Testis (tissue), 3 donors: ENCODE results near the gene GPC6. TPM values are rescaled to one million over a fixed set of nuclear protein-coding genes. Genes with fewer than 3 reads are reported as not detected.
"Not testable (repeated sequence)": the region's sequence is repeated elsewhere in the genome, so short reads cannot be mapped to it uniquely, and the experiment has no call there.

Experiments
- DNase-seq: peaks from one replicate; pipeline ENCODE4 v3.0.0-alpha.2; 2019
- H3K27ac ChIP-seq, 2 donors: fragments of 200-600 bp; sonication (generic); one replicate each; pipeline ENCODE4 v1.5.1; 2019
- H3K27me3 ChIP-seq: fragments of 200-600 bp; sonication (generic); one replicate; pipeline ENCODE4 v1.5.1; 2019
- H3K36me3 ChIP-seq: fragments of 200-600 bp; sonication (generic); one replicate; pipeline ENCODE4 v1.5.1; 2017; ENCODE audit warnings: low read depth; ENCODE audit errors: missing control alignments
- H3K4me1 ChIP-seq: fragments of 200-600 bp; sonication (generic); one replicate; pipeline ENCODE4 v1.5.1; 2019
- H3K4me3 ChIP-seq, 2 donors: fragments of 200-600 bp; sonication (generic); one replicate each; pipeline ENCODE4 v1.5.1; 2017 to 2019
- H3K9me3 ChIP-seq: fragments of 200-600 bp; sonication (generic); one replicate; pipeline ENCODE4 v1.5.1; 2017
- CTCF ChIP-seq, 3 experiments: fragments of 450-650 bp in 2 of 3; fragments of 200-600 bp in 1 of 3; sonication (generic) in 1 of 3; IDR thresholded peaks; one replicate each; pipeline ENCODE4 v1.5.1; 2016 to 2019; ENCODE audit warnings: antibody characterized with exemption in 3 of 3, mild to moderate bottlenecking in 2 of 3, moderate library complexity in 1 of 3
- POLR2A ChIP-seq: fragments of 450-650 bp; IDR thresholded peaks from one replicate; pipeline ENCODE4 v1.6.1; 2017; ENCODE audit warnings: antibody characterized with exemption, mild to moderate bottlenecking, moderate library complexity
- WGBS, 2 donors: methylation state at CpG; one replicate each; pipeline ENCODE4 v1.1.5; 2018; 5-methylcytosine and 5-hydroxymethylcytosine counted together
- intact Hi-C: fragments of 100-400 bp; cut with DNase I; formaldehyde crosslinking; loops from one replicate; pipeline ENCODE4 v1.15.1; 2023; ENCODE audit warnings: low total_unique reads
- polyA plus RNA-seq: library from polyadenylated mRNA; stranded (reverse); fragments of 350-450 nt; fragmentation: Illumina TruSeq; extraction: RNeasy Lipid Tissue Mini Kit (QIAGEN cat#74804); gene quantifications from one replicate; pipeline ENCODE4 v1.2.3, GENCODE V29; 2014; ENCODE audit warnings: low read depth, low replicate concordance; ENCODE audit not compliant: insufficient read depth
- total RNA-seq, 2 donors: library from RNA; depleted of rRNA; stranded (reverse); fragments of >200 nt; gene quantifications; one replicate each; pipeline ENCODE4 v1.2.3, GENCODE V29; 2016

Gene GPC6
- total and polyA plus RNA-seq, 3 donors from 2014 or later: 2.2 to 6.9 (median 4.3) TPM

GRCh38 chr13:94343243-94343585 is 1116.6 kb downstream of the GPC6 start:
- H3K4me1 ChIP-seq: peaks cover 5% of the 10 kb centered on the region
- no peaks in the 10 kb centered on the region for H3K27me3 ChIP-seq
- DNase-seq: no peak
- no peak overlapping the region for H3K27ac ChIP-seq
- H3K36me3 ChIP-seq: no peaks in the 10 kb centered on the region
- WGBS, 2 donors: 47 to 52% methylated on average over 7 of the region's 7 CpGs
- TF ChIP-seq CTCF (IDR thresholded peaks at IDR 0.05) (no peak), POLR2A (no peak)
- intact Hi-C loops: no loop called here
- H3K4me3 ChIP-seq: no peak overlapping the region
- no peaks in the 10 kb centered on the region for H3K9me3 ChIP-seq

GRCh38 chr13:94343687-94344086 is 1117.1 kb downstream of the GPC6 start:
- H3K4me3 ChIP-seq, H3K4me1 ChIP-seq, H3K27me3 ChIP-seq, DNase-seq, intact Hi-C loops, H3K9me3 ChIP-seq, H3K36me3 ChIP-seq: not testable (repeated sequence)
- H3K27ac ChIP-seq: peak overlapping the region in 1 of 2 donors; percentile 6
- 64 to 89% methylated on average over 3 of the region's 3 CpGs for WGBS, 2 donors

DNA sequence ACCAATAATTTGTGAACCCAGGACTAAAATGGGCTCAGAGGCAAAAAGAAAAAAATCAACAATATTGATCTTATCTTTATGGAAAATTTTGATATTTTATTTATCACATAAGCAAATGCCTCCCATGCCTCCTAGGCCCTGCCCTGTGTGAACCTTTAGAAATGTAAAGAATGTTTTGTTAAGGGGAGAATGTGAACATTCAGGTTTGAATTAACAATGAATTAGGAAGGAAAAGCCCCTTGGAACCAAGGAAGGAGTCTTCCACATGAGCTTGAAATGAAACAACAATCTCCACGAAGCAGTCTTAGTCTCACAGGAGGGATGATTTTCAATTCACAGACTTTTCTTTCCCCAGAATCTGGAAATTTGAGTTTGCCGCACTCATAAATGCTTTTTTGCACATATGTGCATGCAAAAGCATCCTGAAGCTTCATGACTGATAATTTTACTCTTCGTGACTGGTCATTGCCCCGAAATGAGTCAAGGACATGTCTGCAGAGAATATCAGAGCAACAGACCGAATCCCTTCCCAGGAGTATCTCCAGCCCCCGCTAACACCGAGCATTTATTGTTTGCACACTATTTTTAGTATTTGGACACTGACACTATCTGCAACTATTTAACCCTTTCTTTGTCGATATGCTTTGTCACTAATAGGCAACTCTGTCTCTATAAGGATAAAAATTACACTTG is 1117.7 kb downstream of the GPC6 start:
- intact Hi-C loops: no loop called here
- no peak for DNase-seq
- TF ChIP-seq CTCF (IDR thresholded peaks at IDR 0.05) (no peak), POLR2A (no peak)
- H3K27me3 ChIP-seq: no peaks in the 10 kb centered on the region
- H3K27ac ChIP-seq: peak overlapping the region in 1 of 2 donors; percentile 6
- no peaks in the 10 kb centered on the region for H3K36me3 ChIP-seq
- H3K4me3 ChIP-seq: no peak overlapping the region
- no peaks in the 10 kb centered on the region for H3K9me3 ChIP-seq
- WGBS, 2 donors: 28 to 41% methylated on average over 8 of the region's 8 CpGs
- H3K4me1 ChIP-seq: peaks cover 5% of the 10 kb centered on the region

DNA sequence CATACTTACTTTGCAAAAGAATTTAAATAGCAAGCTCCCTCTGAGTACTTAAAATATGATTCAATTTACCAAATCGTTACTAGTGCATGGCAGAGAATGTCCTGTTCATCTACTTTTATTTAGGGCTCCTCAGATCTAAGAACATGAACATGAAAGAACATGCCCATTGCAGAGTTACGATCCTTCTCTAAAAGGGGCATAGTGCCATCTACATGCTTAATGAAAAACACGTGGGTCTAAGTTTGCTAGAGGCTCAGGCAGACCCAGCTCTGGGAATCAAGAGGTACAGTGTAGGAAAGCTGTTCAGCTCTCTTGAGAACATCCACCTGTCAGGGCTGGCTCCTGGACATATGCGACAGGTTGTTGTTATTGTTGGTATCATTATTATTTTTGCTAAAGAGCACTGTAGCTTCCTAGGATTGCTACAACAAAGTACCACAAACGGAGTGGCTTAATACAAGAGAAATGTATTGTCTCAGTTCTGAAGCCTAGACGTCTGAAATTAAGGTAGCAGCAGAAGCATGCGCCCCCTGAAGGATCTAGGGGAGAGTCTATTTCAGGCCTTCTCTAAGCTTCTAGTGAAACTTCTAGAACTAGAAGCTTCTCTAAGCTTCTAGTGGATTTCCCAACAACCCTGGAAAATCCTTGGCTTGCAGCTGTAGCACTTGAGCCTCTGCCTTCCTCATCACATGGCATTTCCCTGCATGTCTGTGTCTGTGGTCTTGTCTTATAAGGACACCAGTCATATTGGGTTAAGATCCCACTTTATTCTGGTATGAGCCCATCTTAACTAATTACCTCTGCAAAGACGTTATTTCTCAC is 1119.0 kb downstream of the GPC6 start:
- Histone ChIP-seq H3K27me3 (no peaks in the 10 kb centered on the region), H3K4me3 (no peak overlapping the region), H3K36me3 (no peaks in the 10 kb centered on the region), H3K4me1 (peaks cover 5% of the 10 kb centered on the region), H3K27ac (no peak overlapping the region), H3K9me3 (no peaks in the 10 kb centered on the region)
- no peak for DNase-seq
- TF ChIP-seq CTCF (IDR thresholded peaks at IDR 0.05): no peak
- no peak for TF ChIP-seq POLR2A
- WGBS, 2 donors: 60 to 71% methylated on average over 8 of the region's 8 CpGs
- intact Hi-C loops: no loop called here

DNA sequence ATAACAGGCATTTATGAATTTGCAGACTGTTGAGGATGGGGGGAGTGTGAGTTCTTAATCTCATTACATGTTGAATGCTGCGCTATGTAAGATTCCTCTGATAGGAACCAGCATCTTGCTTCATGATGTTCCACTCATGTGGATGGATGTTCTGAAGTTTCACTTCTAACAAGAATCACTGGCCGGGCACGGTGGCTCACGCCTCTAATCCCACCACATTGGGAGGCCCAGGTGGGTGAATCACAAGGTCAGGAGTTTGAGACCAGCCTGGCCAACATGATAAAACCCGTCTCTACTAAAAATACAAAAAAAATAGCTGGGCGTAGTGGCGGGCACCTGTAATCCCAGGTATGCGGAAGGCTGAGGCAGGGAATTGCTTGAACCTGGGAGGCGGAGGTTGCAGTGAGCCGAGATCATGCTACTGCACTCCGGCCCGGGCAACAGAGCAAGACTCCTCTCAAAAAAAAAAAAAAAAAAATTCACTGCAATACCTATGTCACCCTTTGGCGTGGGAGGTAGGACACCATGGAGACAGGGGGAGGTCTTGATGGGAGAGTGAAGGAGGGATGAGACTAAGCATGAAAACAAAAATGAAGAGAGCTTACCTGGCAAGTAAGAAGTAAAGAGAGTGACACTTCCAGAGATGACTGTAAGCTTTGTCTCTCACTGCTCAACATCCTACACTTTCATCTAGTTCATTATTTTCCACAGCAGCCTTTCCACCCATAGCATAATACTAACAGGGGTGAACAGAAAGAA is 1119.8 kb downstream of the GPC6 start:
- intact Hi-C loops: no loop called here
- TF ChIP-seq POLR2A: no peak
- Histone ChIP-seq H3K36me3 (no peaks in the 10 kb centered on the region), H3K27me3 (no peaks in the 10 kb centered on the region), H3K27ac (no peak overlapping the region), H3K9me3 (no peaks in the 10 kb centered on the region), H3K4me1 (peaks cover 5% of the 10 kb centered on the region), H3K4me3 (no peak overlapping the region)
- 96 to 97% methylated on average over 13 of the region's 13 CpGs for WGBS, 2 donors
- no peak for DNase-seq
